Liver (tissue), 9 donors: ENCODE measurements around the gene ACLY. TPM values are rescaled to one million over a fixed set of nuclear protein-coding genes. Genes with fewer than 3 reads are reported as not detected.
"Not testable (repeated sequence)": the region's sequence is repeated elsewhere in the genome, so short reads cannot be mapped to it uniquely, and the experiment has no call there.

ENCODE experiments used
- DNase-seq: peaks from one replicate; pipeline ENCODE4 v3.0.0-alpha.2; 2017; ENCODE audit warnings: low spot score
- H3K27ac ChIP-seq, 2 donors: one replicate each; pipeline ENCODE4 v1.7.0; 2013; ENCODE audit warnings: inconsistent platforms in 2 of 2, low read length in 2 of 2, control low read depth in 1 of 2, low read depth in 1 of 2, mild to moderate bottlenecking in 1 of 2
- H3K27me3 ChIP-seq, 4 donors: one replicate each; pipeline versions ENCODE4 v1.6.1 to v1.7.0; 2013; ENCODE audit warnings: low read length in 3 of 4, inconsistent platforms in 1 of 4, mild to moderate bottlenecking in 1 of 4, moderate library complexity in 1 of 4; ENCODE audit not compliant: control insufficient read depth in 4 of 4, insufficient read depth in 4 of 4
- H3K36me3 ChIP-seq, 4 donors: one replicate each; pipeline versions ENCODE4 v1.6.1 to v1.7.0; 2013; ENCODE audit warnings: low read length in 3 of 4, mild to moderate bottlenecking in 3 of 4, low read depth in 1 of 4, moderate library complexity in 1 of 4; ENCODE audit not compliant: control insufficient read depth in 4 of 4, insufficient read depth in 3 of 4
- H3K4me1 ChIP-seq, 4 donors: one replicate each; pipeline versions ENCODE4 v1.6.1 to v1.7.0; 2013; ENCODE audit warnings: low read length in 3 of 4, mild to moderate bottlenecking in 3 of 4, moderate library complexity in 1 of 4; ENCODE audit not compliant: control insufficient read depth in 4 of 4, insufficient read depth in 4 of 4
- H3K4me3 ChIP-seq, 3 donors: one replicate each; pipeline versions ENCODE4 v1.6.1 to v1.7.0; 2013; ENCODE audit warnings: low read length in 3 of 3, control low read depth in 1 of 3, low read depth in 1 of 3, mild to moderate bottlenecking in 1 of 3
- H3K9ac ChIP-seq, 2 donors: one replicate each; pipeline ENCODE4 v1.7.0; 2013; ENCODE audit warnings: low read length in 2 of 2, mild to moderate bottlenecking in 2 of 2, moderate library complexity in 2 of 2, control low read depth in 1 of 2, low read depth in 1 of 2
- H3K9me3 ChIP-seq, 4 donors: one replicate each; pipeline versions ENCODE4 v1.6.1 to v1.7.0; 2013; ENCODE audit warnings: low read length in 3 of 4; ENCODE audit not compliant: control insufficient read depth in 4 of 4
- ATF3 ChIP-seq: IDR thresholded peaks from 2 replicates; pipeline ENCODE4 v1.6.1; 2016; ENCODE audit warnings: antibody characterized with exemption
- EGR1 ChIP-seq, 2 donors: IDR thresholded peaks; 2 replicates each; pipeline ENCODE4 v1.6.1; 2016 to 2018; ENCODE audit warnings: antibody characterized with exemption in 2 of 2, low read depth in 2 of 2
- FOXA1 ChIP-seq: IDR thresholded peaks from 2 replicates; pipeline ENCODE4 v1.6.1; 2016; ENCODE audit warnings: antibody characterized with exemption
- GABPA ChIP-seq, 2 donors: IDR thresholded peaks in 1 of 2; conservative IDR thresholded peaks in 1 of 2; 2 replicates each; pipeline ENCODE4 v1.6.1; 2016; ENCODE audit warnings: antibody characterized with exemption in 2 of 2, mild to moderate bottlenecking in 1 of 2, moderate library complexity in 1 of 2
- HNF4A ChIP-seq, 2 donors: conservative IDR thresholded peaks; 2 replicates each; pipeline ENCODE4 v1.6.1; 2016; ENCODE audit warnings: antibody characterized with exemption in 2 of 2, mild to moderate bottlenecking in 2 of 2
- HNF4G ChIP-seq: IDR thresholded peaks from 2 replicates; pipeline ENCODE4 v1.6.1; 2016; ENCODE audit warnings: antibody characterized with exemption
- JUND ChIP-seq, 2 donors: IDR thresholded peaks; 2 replicates each; pipeline ENCODE4 v1.6.1; 2016; ENCODE audit warnings: antibody characterized with exemption in 2 of 2
- MAX ChIP-seq: IDR thresholded peaks from 2 replicates; pipeline ENCODE4 v1.6.1; 2016; ENCODE audit warnings: antibody characterized with exemption
- NR2F2 ChIP-seq: IDR thresholded peaks from 2 replicates; pipeline ENCODE4 v1.6.1; 2016; ENCODE audit warnings: antibody characterized with exemption
- RAD21 ChIP-seq, 2 donors: IDR thresholded peaks; 2 replicates each; pipeline ENCODE4 v1.6.1; 2016; ENCODE audit warnings: antibody characterized with exemption in 2 of 2, mild to moderate bottlenecking in 2 of 2
- REST ChIP-seq: IDR thresholded peaks from 2 replicates; pipeline ENCODE4 v1.6.1; 2016; ENCODE audit warnings: antibody characterized with exemption, mild to moderate bottlenecking
- SP1 ChIP-seq: IDR thresholded peaks from 2 replicates; pipeline ENCODE4 v1.6.1; 2018; ENCODE audit warnings: antibody characterized with exemption, mild to moderate bottlenecking
- TAF1 ChIP-seq: conservative IDR thresholded peaks from 2 replicates; pipeline ENCODE4 v1.6.1; 2016; ENCODE audit warnings: antibody characterized with exemption, mild to moderate bottlenecking
- YY1 ChIP-seq: IDR thresholded peaks from 2 replicates; pipeline ENCODE4 v1.6.1; 2016; ENCODE audit warnings: antibody characterized with exemption, mild to moderate bottlenecking
- WGBS: extraction: QIAGEN DNeasy Blood & Tissue Kit; methylation state at CpG from one replicate; pipeline ENCODE4 v1.1.7; 2013; 5-methylcytosine and 5-hydroxymethylcytosine counted together
- polyA plus RNA-seq, 2 donors: library from polyadenylated mRNA; stranded (reverse) in 1 of 2; unstranded in 1 of 2; fragments of 200-250 nt in 1 of 2; fragments of >200 nt in 1 of 2; fragmentation: Nextera tagmentation in 1 of 2; extraction: Ambion mirVana in 1 of 2; gene quantifications; one replicate each; pipeline versions ENCODE4 v1.2.1 to v1.2.3, GENCODE V29; 2013 to 2015
- total RNA-seq, 2 donors: library from RNA; depleted of rRNA; stranded (reverse); fragments of >200 nt; gene quantifications; one replicate each; pipeline ENCODE4 v1.2.3, GENCODE V29; 2014
- donor health status: healthy.
- donor health status: healthy.
- donor health status: healthy.
- donor health status: healthy.
- donor health status: healthy.

Gene ACLY
- total and polyA plus RNA-seq, 4 donors: 12.1 to 133 (median 37.1) TPM

DNA sequence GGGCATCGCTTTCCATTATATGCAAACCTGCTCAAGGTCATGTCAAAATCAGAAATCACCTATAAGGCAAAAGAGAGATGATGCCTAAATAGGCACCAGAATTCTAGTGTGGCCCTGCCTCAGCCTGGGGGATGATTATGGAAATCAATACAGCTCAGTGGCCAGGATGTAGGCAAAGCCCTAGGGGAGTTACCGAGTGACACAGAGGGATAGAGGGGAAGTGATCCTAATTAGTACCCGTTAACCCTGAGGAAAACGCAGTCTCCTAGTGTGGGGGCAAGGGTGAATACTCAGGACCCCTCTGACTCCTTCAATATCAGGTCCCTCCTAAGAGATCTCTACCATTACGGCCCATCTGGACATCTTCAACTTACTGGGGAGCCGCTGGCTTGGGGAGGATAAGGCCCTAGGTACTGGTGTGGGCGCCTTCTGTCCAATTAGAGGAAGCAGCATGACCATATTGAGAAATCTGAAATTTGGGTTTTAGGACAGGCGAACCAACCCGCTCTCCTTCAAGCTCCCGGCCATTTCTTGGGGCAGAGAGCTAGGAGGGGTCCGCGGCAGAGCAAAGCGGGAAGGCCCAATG, 83.4 kb downstream of the ACLY start:
- Histone ChIP-seq H3K27me3 (no peaks in the 10 kb centered on the region), H3K36me3 (peaks cover 5 to 15% (median 9%) of the 10 kb centered on the region in 4 donors), H3K9ac (no peak overlapping the region), H3K4me1 (peaks cover 1 to 9% (median 5%) of the 10 kb centered on the region in 4 donors), H3K27ac (no peak overlapping the region), H3K9me3 (no peaks in the 10 kb centered on the region), H3K4me3 (peak overlapping the region; percentile 57 to 81 (median 59))
- TF ChIP-seq FOXA1: no peak
- no peak for TF ChIP-seq RAD21 (IDR thresholded peaks at IDR 0.05)
- TF ChIP-seq MAX: no peak
- no peak for TF ChIP-seq HNF4G
- no peak for TF ChIP-seq NR2F2
- TF ChIP-seq TAF1: no peak
- no peak for TF ChIP-seq YY1
- TF ChIP-seq SP1: no peak
- no peak for TF ChIP-seq GABPA (IDR thresholded peaks at IDR 0.05 in 1 of 2, conservative IDR thresholded peaks at IDR 0.05 in 1 of 2)
- TF ChIP-seq REST: no peak
- TF ChIP-seq EGR1 (IDR thresholded peaks at IDR 0.05; ENCODE audit: low read depth in 2 of 2): no peak
- DNase-seq: no peak
- 27% methylated on average over 13 of the region's 13 CpGs for WGBS

DNA sequence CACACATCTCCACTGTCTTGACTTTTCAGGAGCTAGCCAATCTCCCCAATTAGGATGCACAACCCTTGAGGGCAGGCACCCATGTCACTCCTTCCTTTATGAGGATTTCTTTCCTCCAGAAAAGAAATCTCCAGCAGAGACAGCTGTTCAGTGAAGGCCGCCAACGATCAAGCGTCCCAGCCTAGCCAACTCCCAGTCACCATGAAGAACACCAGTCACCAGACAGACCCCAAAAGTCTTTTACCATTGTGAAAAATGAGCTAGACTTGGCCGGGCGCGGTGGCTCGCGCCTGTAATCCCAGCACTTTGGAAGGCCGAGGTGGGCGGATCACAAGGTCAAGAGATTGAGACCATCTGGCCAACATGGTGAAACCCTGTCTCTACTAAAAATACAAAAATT, 88.8 kb downstream of the ACLY start:
- H3K4me3 ChIP-seq, H3K9me3 ChIP-seq, H3K27me3 ChIP-seq, H3K27ac ChIP-seq, H3K9ac ChIP-seq, H3K4me1 ChIP-seq, DNase-seq: not testable (repeated sequence)
- peaks cover 9 to 38% (median 18%) of the 10 kb centered on the region in 4 donors for H3K36me3 ChIP-seq
- WGBS: 88% methylated on average over 10 of the region's 10 CpGs

DNA sequence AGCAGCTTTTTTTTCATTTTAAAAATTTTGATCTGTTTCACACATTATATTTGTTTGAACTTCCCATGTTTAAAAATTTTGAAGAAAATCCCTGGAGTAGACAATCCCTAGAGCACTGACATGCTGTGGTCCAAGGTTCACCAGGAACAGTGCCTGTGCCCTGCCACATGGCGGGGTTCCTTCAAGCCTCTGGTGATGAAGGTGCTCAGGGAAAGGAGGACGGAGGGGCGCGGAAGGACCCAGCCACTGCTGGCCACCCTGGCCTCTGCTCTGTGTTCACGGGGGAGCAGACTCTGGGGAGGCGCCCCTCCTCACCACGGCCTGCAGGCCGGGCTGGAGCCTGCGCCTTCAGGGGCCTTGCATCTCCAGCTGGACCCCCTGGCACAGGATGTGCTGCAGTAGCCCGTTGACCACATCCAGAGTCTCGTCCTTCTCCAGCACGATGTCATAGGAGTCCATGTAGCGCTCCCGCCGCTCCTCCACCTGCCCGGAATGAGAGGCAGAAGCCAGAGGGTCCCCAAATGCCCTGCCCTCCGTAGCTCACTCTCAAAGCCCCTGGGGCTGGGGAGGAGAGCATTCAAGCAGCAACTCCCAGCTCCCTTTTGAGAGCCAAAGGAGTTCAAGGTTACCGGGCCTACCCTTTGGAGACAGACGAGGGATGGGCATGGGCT, 93.4 kb downstream of the ACLY start:
- 93% methylated on average over 19 of the region's 19 CpGs for WGBS
- Histone ChIP-seq H3K36me3 (peaks cover 4 to 28% (median 7%) of the 10 kb centered on the region in 4 donors), H3K27me3 (no peaks in the 10 kb centered on the region), H3K27ac (no peak overlapping the region), H3K4me1 (no peaks in the 10 kb centered on the region), H3K9me3 (no peaks in the 10 kb centered on the region), H3K4me3 (no peak overlapping the region), H3K9ac (no peak overlapping the region)
- TF ChIP-seq MAX (no peak), ATF3 (no peak), HNF4G (no peak), JUND (IDR thresholded peaks at IDR 0.05) (no peak), HNF4A (conservative IDR thresholded peaks at IDR 0.05) (no peak), TAF1 (no peak), GABPA (IDR thresholded peaks at IDR 0.05 in 1 of 2, conservative IDR thresholded peaks at IDR 0.05 in 1 of 2) (no peak)
- no peak for DNase-seq
